ENCODE results near the gene MIAT.
"Not testable (repeated sequence)": the region's sequence is repeated elsewhere in the genome, so short reads cannot be mapped to it uniquely, and the experiment has no call there.

Gene MIAT

DNA sequence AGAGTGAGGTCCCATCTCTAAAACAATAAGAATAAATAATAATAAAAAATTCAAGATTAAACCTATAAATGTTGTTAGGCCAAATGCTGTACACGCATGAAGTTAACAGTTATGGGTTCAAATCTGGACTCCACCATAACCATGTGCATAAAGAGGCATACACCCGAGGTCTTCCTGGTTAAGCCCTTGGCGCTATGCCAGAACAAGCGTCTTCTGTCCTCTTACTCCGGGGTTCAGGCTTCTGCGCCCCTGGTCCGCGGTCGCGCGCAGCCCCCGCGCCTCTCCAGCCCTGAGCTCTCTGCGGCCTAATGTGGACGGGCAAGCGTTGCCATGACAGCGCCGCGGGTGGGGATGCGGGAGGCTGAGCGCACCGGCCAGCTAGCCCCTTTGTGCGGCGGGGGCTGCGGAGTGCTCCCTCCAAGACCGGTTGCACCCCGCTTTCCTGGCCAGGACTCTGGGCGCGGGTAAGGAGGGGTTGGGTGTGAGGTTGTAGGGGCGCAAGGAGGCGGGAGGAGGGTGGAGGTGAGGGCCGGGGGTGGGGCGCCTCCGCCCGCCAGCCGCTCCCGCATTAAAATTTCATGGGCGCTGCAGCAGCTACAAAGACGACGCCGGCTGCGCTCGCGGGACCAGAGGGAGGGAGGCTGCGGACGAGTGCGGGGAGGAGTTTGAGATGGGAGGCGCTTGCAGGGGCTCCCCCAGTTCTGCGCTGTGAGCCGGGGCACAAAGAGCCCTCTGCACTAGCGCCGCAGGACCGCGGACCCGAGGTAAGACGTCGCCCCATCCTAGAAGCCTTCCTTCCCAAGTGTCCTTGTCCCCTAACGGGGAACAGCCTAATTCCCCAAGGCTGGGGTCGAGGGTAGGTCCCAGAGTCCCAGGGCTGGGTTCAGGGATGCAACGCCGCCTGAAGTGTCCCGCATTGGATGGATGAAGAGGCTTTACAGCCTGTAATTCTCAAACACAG is at the start of gene MIAT:
Gene MIAT, plus strand, starts transcription at position 698 of the 961 bp plus-strand sequence.
- DNase-seq (ENCODE audit: low spot score), result peak; percentile 56

- DNase-seq (ENCODE audit: low spot score), result no peak
Observed at GRCh38 chr22:26608129-26608528, 49.3 kb upstream of the MIAT start.

GRCh38 chr22:26609287-26609686 is 48.1 kb upstream of the MIAT start:
- DNase-seq (ENCODE audit: low spot score), result no peak

GRCh38 chr22:26610072-26610958 is 47.1 kb upstream of the MIAT start:
- peak; percentile 95 for DNase-seq (ENCODE audit: low spot score)

GRCh38 chr22:26610996-26611395 is 46.4 kb upstream of the MIAT start:
- DNase-seq (ENCODE audit: low spot score), result no peak

DNA sequence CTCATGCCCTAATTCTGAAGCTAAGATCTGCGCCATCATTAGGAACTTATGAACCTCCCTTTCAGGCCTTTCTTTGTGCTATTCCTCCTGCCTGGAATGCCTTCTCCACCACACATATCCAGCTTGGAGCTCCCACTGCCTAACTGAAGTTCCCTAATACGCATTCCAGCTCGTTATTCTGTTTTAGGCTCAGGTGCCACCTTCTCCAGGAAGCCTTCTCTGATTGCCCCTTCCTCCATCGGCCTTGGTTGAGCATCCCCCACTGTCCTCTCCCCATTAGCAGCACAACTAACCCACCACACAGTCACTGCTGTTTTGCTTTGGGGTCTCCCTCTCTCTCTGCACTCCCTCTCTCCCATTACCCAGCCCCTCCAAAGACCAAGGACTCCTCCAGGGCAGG is 44.7 kb upstream of the MIAT start:
- DNase-seq (ENCODE audit: low spot score), result no peak

DNA sequence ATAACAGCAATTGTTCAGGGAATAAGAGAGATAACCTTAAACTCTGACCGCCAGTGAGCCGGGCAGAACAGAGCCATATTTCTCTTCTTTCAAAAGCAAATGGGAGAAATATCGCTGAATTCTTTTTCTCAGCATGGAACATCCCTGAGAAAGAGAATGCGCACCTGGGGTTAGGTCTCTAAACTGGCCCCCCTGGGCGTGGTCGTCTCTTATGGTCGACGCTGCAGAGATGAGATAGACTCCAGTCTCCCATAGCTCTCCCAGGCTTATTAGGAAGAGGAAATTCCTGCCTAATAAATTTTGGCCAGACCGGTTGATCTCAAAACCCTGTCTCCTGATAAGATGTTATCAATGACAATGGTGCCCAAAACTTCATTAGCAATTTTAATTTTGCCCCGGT is 43.6 kb upstream of the MIAT start:
- not testable (repeated sequence) for DNase-seq (ENCODE audit: low spot score)

DNA sequence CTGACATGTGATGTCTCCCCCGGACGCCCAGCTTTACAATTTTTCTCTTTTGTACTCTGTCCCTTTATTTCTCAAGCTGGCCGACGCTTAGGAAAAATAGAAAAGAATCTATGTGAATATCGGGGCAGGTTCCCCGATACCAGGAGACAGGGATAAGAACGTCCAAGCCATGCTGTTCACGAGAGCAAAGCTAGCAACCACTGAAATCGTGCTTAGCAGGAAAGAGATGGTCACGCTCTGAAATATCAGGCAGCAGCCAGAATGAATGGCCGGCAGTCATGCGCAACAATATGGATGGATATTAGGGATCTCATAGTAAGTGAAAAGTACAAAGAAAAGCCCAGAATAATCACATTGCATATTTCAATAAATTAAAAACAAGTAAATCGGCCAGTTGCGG is 43.1 kb upstream of the MIAT start:
- no peak for DNase-seq (ENCODE audit: low spot score)

DNA sequence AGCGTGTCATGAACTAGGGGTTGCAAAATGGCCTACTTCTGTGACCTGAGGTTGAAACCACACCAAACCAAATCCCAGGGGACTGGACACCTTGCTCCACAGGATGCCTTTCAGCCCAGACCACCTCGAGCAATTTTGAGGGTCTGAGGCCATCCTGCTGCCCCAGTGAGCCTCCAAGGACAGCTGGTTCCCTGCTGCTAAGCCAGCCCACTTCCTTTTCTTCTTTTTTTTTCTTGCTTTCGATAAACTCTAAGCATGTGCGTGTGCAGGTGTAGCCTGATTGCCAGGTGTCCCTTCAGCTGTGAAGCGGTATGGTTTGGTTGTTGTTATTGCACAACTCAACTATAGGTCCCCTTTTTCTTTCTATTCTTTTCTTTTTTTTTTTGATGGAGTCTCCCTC is 42.2 kb upstream of the MIAT start:
- DNase-seq (ENCODE audit: low spot score), result no peak

GRCh38 chr22:26615830-26616435 is 41.5 kb upstream of the MIAT start:
- no peak for DNase-seq (ENCODE audit: low spot score)

DNA sequence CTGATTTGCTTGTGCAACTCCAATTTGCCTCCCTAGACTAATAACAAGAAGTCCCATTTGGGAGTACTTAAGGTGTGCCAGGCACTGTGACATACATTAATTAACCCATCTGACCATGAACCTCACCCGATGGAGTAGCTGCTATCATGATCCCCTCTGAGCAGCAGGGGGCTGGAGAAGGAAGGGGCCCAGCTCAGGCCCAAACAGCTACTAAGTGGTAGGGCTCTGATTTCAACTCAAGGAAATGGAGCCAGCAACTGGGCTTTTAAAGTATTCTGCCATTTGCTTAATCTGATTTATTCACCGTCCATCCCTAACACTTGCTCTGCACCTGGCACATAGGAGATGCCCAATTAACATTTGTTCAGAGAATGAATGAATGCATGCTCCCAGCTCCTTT is 40.7 kb upstream of the MIAT start:
- no peak for DNase-seq (ENCODE audit: low spot score)

DNA sequence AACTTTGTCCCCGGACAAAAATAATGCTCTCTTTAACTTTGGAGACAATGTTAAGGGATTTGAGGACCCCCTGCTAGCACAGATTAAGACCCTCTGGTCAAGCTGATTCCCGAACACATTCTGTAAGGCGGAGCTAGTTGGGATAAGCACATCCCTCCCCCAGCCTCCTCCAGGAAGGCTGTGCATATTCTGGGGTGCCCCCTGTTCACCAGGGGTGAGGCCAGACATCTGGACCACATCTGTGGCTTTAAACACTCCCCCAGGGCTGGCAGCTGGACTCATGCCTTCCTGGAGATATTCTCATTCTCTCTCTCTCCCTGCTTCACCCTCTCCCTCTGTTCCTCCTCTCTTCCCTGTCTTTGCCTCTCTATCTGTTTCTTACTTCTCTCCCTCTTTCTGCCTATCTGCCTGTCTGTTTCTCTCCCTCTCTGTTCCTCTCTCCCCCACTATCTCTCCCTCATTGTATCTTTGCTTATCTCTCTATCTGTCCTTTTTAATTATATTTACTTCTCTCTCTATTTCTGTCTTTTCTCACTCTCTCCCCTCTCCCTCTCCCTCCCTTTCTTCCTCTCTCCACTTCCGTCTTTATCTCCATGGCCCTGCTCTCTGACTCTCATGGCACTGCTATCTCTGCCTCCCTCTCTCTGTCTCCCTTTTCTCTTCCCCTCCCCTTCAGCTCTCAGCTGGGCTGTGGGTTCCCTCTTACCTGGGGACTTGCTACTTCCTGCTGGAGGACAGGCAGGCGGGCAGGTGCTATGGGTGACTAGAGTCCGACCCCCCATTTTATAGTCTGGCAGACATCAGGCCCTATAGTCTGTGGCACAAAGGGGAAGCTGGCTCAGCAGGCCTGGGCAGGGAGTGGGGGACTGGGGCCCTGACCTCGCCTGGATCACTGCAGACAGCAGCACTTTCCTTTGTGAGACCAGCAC is 39.9 kb upstream of the MIAT start, which contains the start of gene CRYBB1:
Gene CRYBB1, minus strand, starts transcription at position 757 of the 929 bp plus-strand sequence. CDS start 1,708 bp downstream, outside the sequence.
- DNase-seq (ENCODE audit: low spot score), result peak; percentile 46

GRCh38 chr22:26618455-26618854 is 38.9 kb upstream of the MIAT start:
- no peak for DNase-seq (ENCODE audit: low spot score)

GRCh38 chr22:26619510-26619909 is 37.9 kb upstream of the MIAT start:
- DNase-seq (ENCODE audit: low spot score), result no peak

GRCh38 chr22:26620197-26620596 is 37.2 kb upstream of the MIAT start:
- DNase-seq (ENCODE audit: low spot score), result no peak

DNA sequence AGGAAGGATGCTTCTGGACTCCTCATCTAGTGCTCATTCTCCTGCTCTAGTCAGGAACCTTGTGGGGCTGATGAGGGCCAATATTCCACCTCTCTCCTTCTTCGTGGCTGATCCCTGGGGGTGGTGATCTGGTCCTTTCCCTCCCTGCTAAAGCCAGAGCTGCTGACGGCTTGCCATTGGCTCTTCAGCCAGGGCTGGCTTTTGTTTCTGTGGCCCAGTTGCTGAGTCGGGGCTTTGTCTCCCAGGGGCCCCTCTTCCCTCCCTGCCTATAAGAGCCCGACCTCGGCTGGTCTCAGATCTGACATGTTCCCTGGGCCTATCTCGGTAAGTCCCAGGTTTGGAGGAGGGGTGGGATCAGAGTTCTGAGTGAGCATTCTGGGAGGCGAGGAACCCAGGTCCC is 35.7 kb upstream of the MIAT start, which contains the start of gene CRYBA4:
Gene CRYBA4, plus strand, starts transcription at position 301 of the 400 bp plus-strand sequence. CDS start 634 bp downstream, outside the sequence.
- DNase-seq (ENCODE audit: low spot score), result no peak

DNA sequence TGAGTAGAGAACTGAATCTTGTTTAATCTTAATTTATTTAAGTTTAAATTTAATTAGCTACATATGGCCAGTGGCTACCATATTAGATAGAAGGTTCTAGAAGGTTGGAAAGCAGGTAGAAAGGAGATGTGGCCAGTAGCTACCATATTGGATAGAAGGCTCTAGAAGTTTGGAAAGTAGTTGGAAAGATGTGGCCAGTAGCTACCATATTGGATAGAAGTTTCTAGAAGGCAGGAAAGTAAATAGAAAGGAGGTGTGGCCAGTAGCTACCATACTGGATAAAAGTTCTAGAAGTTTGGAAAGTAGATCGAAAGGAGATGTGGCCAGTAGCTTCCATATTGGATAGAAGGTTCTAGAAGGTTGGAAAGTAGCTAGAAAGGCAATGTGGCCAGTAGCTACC is 33.4 kb upstream of the MIAT start:
- DNase-seq (ENCODE audit: low spot score), result no peak

- DNase-seq (ENCODE audit: low spot score), result no peak
Observed at GRCh38 chr22:26624803-26625202, 32.6 kb upstream of the MIAT start.

DNA sequence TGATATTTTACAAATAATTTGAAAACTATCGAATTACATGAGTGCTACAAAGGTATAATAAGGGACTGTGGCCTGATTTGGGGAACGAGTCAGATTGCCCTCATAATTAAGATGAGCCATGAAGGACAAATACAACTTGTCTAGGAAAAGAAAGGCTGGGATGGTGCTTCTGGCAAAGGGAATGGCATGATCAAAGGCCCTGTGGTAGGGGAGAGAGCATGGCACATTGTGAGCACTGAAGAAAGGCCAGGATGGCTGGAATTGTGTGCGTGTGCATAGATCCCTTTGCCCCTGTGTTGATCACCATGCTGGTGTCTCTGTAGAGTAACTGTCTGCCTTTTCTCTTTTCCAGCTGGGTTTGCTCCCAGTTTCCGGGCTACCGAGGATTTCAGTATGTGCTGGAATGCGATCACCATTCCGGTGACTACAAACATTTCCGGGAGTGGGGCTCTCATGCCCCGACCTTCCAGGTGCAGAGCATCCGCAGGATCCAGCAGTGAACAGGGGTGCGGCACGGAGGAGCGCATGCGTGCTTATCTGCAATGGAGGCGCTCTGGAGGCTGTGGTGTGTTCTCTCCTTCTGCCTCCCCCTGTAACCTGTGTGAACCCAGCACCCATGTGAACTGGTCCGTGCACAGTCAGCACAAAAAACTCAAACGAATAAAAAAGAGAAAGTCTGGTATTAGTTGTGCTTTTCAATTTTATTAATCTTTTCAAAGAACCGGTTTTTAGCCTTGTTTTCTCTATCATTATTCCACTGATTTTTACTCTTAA is 27.2 kb upstream of the MIAT start:
- no peak for DNase-seq (ENCODE audit: low spot score)

DNA sequence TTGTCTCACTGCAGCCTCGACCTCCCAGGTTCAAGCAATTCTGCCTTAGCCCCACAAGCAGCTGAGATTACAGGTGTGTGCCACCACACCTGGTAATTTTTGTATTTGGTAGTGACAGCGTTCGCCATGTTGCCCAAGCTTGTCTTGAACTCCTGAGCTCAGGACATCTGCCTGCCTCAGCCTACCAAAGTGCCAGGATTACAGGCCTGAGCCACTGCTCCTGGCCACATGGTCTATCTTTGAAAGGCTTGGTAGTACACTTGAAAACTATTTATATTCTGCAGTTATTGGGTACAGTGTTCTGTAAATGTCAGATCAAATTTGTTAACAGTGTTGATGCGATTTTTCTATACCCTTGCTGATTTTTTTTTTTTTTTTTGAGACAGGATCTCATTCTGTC is 26.1 kb upstream of the MIAT start:
- no peak for DNase-seq (ENCODE audit: low spot score)

Data from AG20443 (cell line).